Activated CD8-positive, alpha-beta memory T cell treated with anti-CD3 and anti-CD28 coated beads for 4 hours (primary cell): ENCODE measurements around the gene ST8SIA6.

Source experiments
- DNase-seq, 2 donors: peaks; one replicate each; pipeline ENCODE4 v3.0.0-alpha.2; 2020; ENCODE audit warnings: low read depth in 2 of 2

Gene ST8SIA6

DNA sequence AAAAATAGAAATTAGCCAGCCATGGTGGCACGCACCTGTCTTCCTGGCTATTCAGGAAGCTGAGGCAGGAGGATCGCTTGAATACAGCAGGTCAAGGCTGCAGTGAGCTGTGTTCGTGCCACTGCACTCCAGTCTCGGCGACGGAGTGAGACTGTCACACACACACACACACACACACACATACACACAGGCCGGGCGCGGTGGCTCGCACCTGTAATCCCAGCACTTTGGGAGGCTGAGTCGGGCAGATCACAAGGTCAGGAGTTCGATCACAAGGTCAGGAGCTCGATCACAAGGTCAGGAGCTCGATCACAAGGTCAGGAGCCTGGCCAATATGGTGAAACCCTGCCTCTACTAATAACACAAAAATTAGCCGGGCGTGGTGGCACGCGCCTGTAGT, 68.4 kb downstream of the ST8SIA6 start:
- DNase-seq, result no peak

GRCh38 chr10:17385066-17385465, 69.3 kb downstream of the ST8SIA6 start:
- no peak for DNase-seq

DNA sequence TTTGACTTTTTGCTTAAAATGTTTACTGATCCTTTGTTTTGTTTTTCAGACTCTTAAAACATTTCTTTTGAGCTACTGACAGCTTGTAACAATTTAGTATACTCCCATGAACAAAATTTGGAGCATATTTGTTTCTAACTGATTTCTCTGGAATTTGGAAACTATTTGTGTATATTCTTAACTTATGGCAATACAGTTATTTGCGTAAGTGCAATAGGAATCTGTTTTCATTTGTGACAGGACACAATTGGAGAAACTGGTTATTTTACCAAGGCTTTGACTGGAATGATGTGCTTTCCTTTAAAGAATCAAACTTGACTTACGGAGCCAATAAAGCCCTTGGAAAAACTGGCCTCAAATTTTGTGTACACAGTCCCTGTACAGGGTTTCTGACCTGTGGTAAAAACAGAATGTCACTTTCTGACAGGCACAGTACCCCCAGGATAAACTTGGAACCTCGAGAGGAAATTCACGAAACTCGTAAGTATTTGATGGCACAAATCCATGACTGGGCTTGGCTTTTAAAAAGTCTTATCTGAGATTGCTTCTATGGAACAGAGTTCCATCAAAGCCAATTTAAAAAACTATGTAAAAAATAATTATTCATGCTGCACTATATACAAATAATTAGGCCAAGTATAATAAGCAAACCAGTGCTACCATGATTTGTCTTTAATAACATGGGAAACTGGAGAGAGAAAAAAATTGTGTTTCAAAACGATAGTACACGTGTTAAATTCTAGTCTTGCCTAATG, 70.4 kb downstream of the ST8SIA6 start:
- DNase-seq, result no peak

DNA sequence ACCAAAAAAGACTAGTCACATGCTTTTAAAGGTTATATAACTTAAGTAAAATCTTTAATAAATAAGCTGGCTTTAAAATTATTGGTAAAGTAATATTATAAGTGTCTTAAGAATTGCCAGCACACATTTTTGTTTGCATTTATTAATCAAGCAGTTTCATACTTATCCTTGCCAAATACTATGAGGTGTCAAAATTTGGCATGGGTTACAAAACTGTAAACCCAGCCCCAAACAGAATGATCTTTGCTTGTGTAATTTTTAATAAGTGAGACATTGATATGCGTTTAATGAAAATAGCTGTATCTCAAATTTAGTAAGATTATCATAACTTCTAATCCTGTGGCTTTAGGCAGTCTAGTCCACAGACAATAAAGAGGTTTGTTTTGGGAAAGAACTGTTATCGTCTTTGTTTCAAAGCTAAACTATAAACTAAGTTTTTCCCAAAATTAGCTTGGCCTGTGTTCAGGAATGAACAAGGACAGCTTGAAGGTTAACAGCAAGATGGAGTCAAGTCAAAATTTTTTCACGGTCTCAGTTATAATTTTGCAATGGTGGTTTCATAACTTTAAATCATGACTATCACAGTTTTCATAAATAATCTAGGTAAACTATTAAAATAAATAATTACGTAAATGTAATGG, 72.8 kb downstream of the ST8SIA6 start:
- no peak for DNase-seq

- no peak for DNase-seq
These were observed 73.5 kb downstream of the ST8SIA6 start for GRCh38 chr10:17380888-17381287.

GRCh38 chr10:17380016-17380415, 74.4 kb downstream of the ST8SIA6 start:
- no peak for DNase-seq

- DNase-seq, result no peak
These were observed 75.2 kb downstream of the ST8SIA6 start for GRCh38 chr10:17379151-17379690.

DNA sequence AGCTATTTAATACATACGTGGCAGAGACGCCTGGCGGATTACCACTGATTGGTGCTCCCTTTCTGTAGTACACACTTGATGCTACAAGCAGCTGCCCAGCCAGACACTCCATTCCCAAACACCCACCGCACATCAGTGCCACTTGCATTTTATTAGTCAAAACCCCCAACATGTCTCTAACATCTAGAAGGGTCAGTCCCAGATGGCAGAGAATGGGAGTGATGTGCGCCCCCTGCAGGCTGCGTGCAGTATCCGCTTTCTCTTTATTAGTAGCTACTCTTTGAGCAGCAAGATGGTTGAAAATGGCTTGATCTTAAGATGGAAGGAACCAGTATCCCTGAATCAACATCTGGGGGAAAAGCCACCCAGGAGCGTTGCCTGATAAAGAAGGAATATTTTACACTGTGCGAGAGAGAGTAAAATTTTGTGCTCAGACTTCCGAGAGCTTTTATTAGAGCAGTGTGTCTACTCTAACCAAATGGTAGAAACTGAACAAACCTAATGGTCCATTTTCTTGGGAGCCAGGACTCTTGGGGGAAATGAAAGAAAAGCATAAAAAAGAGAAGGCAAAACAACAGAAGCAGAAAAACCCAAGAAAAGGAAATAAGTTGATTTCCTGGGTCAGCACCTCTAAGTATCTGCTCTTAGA, 78.3 kb downstream of the ST8SIA6 start:
- no peak for DNase-seq

GRCh38 chr10:17368708-17369272, 85.6 kb downstream of the ST8SIA6 start:
- DNase-seq, result no peak

GRCh38 chr10:17366705-17367104, 87.7 kb downstream of the ST8SIA6 start:
- no peak for DNase-seq

GRCh38 chr10:17365402-17365801, 89.0 kb downstream of the ST8SIA6 start:
- no peak for DNase-seq

DNA sequence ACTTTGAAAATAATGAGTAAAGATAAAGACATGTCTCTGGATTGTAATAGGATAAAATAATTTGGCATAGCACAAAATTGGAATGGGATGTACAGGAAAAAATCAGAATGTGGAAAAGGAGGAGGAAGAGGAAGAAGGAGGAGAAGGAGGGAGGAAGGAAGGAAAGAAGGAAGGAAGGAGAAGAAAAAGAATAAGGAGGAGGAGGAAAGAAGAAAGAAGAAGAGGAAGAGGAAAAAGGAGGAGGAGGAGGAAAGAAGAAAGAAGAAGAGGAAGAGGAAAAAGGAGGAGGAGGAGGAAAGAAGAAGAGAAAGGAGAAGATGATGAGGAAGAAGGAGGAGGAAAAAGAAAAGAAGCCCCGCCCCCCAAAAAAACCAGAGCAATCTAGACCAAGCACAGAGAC, 95.9 kb downstream of the ST8SIA6 start:
- no peak for DNase-seq

DNA sequence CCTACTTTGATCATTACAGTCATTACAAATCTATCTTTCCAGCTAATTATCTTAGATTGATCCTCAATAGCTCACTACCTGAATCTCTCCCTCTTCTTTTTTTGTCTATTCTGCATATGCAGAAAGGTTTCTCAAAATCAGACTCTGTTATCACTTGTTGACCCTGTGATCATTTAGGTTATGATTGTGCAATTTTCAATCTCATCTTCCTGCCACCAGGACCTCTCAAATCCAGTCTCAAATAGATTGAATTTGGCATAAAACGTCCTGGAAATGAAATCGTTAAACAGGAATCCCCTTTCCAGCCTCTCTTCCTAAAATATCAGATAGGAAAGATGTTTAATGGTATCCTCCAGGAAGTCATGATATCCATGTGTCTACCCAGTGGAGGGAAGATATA, 96.6 kb downstream of the ST8SIA6 start:
- no peak for DNase-seq

DNA sequence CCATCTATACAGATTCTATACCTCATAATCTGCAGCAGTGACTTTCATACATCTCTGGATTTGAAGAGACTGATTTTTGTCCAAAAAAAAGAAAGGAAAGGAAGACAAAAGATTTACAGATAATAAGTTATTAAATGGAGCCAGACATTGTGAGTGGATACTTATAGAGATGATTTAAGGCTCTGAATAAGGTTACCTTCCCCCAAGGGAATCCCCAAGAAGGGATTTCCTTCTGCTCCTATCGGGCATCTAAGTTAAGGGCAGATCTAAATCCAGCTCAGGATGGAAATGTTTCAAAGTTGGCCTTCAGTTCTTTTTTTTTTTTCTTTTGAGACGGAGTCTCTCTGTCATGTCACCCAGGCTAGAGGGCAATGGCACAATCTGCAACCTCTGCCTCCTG, 97.6 kb downstream of the ST8SIA6 start:
- DNase-seq, result no peak

DNA sequence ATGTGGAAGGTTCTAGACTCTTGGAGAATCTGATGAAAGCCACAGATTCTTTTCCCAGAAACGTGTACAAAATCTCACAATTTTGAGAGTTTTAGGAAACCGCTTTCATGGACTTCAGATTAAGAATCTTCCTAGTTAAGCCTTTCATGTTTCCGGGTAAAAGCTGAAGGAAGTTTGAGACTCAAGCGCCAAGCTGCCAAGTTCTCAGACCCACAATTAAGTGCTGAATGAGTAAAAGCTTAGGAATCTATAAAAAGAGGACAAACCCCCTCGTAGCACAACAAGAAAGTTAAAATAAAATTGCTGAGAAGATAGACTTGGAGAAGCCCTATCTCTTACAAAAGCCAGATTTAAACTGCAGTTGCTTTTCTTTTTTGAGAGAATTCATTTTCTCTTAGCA, 99.6 kb downstream of the ST8SIA6 start:
- DNase-seq, result no peak

DNA sequence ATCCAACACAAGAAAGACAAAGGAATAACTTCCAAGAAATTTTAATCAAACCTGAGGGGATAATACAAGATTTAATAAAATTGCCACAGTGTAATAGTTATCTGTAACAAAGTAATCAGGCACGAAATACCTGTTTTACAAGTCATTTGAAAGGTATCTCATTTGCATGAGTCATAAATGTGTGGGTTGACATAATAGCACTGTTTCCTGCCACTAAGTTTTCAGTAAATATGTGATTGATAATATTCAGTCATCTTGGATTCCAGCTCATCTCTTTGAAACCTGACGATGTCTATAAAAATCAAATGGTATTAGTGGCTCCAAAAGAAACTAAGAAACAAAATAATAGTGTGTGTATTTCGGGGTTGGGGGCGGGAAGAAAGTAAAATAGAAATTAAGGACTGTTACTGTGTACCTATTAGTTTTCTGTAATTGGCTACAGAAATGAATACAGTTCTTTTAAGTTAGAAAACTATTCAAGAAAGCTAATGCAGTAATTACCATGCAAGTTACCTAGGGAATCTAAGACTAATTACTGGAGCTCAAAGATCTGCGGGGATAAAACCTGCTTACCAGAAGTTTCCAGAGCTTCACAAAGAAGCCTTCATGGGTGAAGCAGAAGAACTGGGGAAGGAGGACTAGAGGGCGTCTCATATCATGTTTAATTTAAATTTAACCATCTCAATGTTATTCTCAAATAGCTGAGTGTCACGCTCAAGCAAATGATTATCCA, 100.7 kb downstream of the ST8SIA6 start:
- no peak for DNase-seq

DNA sequence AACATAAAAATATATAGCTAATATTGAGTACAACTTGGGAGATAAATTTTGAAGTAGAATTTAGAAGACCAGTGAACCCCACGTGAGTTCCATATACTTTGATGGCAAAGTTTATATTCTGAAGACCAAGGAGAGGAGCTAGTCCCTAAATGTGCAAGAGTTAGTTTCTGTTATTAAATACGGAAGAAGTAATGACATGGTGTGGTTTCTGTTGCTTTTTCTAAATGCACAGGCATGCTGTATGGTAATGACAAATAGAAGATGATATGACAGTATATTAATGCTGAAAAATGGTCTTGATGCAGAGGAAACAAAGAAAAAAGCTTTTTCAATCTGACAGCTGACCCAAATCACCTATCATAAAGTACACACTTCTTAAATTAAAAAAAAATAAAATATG, 101.8 kb downstream of the ST8SIA6 start:
- no peak for DNase-seq

DNA sequence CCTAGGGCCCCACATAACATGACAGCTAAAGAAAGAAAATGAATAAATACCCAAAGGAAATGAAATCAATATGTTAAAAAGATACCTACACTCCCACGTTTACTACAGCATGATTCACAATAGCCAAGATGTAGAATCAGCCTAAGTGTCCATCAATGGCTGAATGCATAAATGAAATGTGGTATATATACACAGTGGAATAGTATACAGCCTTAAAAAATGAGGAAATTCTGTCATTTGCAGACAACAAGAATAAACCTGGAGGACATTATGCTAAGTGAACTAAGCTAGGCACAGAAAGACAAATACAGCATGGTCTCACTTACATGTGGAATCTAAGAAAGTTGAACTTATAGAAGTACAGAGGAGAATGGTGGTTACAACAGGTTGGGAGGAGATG, 102.9 kb downstream of the ST8SIA6 start:
- DNase-seq, result no peak

DNA sequence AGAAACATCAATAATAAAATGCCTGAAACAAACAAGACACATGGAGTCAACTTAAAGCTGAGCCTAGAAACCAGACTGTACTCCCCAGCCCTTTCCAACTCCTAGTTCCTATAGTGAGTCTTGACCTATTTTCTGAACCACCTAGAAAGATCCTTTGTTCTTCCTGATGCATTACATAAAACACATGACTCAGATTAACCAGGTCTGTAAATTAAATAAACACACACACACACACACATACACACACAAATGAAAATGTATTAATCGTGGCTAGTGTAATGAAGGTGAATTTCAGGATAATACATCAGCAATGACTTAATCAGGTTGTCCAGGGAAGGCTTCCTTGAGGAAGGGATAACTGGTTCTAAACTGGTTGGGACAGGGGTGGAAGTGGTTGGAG, 104.7 kb downstream of the ST8SIA6 start:
- DNase-seq, result no peak

DNA sequence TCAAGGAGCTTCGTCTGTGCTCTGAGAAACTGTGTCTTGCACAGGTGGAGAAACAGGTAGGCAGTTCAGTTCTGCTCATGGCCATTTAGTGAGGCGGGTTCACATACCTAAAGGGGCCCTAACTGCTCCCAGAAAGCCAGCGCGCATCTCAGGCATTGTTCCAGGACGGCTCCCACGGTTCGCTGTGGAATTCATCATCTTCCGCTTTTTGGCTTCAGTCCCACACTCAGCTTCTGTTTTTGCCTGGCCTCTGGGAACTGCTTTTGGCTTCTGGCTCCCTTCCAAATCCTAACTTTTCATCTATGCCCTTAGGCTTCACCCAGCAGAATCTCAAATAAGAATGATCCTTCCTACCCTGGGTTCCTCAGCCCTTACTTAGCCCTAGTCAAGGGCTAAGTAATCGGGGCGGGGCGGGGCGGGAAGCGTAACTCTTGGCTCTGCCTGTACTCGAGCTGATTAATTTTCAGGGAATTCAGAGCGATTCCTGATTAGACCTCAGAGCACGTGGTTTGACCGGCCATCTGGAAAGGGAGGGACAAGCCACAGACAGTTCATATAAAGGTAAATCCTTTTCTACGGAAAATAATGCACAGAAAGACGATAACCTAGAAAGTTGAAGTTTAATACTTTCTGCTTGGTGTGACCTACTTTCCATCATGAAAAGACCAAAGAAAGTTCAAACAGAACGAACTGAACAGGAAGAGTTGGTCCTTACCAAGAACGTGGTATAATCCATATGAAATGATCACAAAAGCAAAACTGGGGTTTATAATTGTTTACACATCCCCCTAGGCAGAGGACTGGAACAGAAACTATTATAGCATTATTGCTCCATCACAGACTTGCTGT, 105.7 kb downstream of the ST8SIA6 start:
- DNase-seq, result no peak

- no peak for DNase-seq
These were observed 106.3 kb downstream of the ST8SIA6 start for GRCh38 chr10:17348011-17348500.
